Measurements from ENCODE around the gene NR2C2AP. TPM values are rescaled to one million over a fixed set of nuclear protein-coding genes. Genes with fewer than 3 reads are reported as not detected.

NR2C2AP gene
- total and polyA plus RNA-seq, 3 donors from 2014 or later: 7.0 to 9.6 (median 9.4) TPM

GRCh38 chr19:19201697-19202630, 1.2 kb downstream of the NR2C2AP start:
- Histone ChIP-seq H3K4me3 (peak overlapping the region in 1 of 2 donors; percentile 62), H3K4me1 (peaks cover 6% of the 10 kb centered on the region), H3K9me3 (no peaks in the 10 kb centered on the region), H3K27ac (no peak overlapping the region), H3K36me3 (ENCODE audit: low read depth, missing control alignments) (no peaks in the 10 kb centered on the region), H3K27me3 (no peaks in the 10 kb centered on the region)
- TF ChIP-seq POLR2A (IDR thresholded peaks at IDR 0.05): no peak
- no peak for TF ChIP-seq CTCF (IDR thresholded peaks at IDR 0.05)
- intact Hi-C loops (cut with DNase I; ENCODE audit: low total_unique reads): no loop called here
- WGBS, 2 donors: 80 to 86% methylated on average over 8 to 19 of the region's 19 CpGs
- DNase-seq: no peak

DNA sequence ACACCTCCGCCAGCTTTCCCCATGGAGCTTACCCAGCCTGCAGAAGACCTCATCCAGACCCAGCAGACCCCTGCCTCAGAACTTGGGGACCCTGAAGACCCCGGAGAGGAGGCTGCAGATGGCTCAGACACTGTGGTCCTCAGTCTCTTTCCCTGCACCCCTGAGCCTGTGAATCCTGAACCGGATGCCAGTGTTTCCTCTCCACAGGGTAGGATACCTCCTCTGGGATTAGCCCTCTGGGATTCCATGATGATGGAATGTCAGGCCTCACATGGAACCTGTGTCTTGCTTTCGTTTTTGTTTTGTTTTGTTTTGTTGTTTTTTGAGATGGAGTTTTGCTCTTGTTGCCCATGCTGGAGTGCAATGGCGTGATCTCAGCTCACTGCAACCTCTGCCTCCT, 9.3 kb downstream of the NR2C2AP start:
- Histone ChIP-seq H3K4me3 (no peak overlapping the region), H3K4me1 (peaks cover 17% of the 10 kb centered on the region), H3K9me3 (no peaks in the 10 kb centered on the region), H3K27ac (no peak overlapping the region), H3K27me3 (no peaks in the 10 kb centered on the region), H3K36me3 (ENCODE audit: low read depth, missing control alignments) (no peaks in the 10 kb centered on the region)
- intact Hi-C loops (cut with DNase I; ENCODE audit: low total_unique reads): no loop called here
- 75 to 76% methylated on average over 3 to 5 of the region's 5 CpGs for WGBS, 2 donors
- TF ChIP-seq CTCF (IDR thresholded peaks at IDR 0.05) (no peak), POLR2A (IDR thresholded peaks at IDR 0.05) (no peak)
- DNase-seq: no peak

- TF ChIP-seq CTCF (IDR thresholded peaks at IDR 0.05) (no peak), POLR2A (IDR thresholded peaks at IDR 0.05) (no peak)
- Histone ChIP-seq H3K9me3 (no peaks in the 10 kb centered on the region), H3K27me3 (no peaks in the 10 kb centered on the region), H3K27ac (peak overlapping the region; percentile 57 to 70), H3K4me3 (peak overlapping the region; percentile 66 to 86), H3K36me3 (ENCODE audit: low read depth, missing control alignments) (no peaks in the 10 kb centered on the region), H3K4me1 (peaks cover 17% of the 10 kb centered on the region)
- intact Hi-C loops (cut with DNase I; ENCODE audit: low total_unique reads): no loop called here
- 1% methylated on average over 19 to 22 of the region's 22 CpGs for WGBS, 2 donors
- DNase-seq: no peak
Measured at GRCh38 chr19:19192910-19193423, 10.2 kb downstream of the NR2C2AP start.

DNA sequence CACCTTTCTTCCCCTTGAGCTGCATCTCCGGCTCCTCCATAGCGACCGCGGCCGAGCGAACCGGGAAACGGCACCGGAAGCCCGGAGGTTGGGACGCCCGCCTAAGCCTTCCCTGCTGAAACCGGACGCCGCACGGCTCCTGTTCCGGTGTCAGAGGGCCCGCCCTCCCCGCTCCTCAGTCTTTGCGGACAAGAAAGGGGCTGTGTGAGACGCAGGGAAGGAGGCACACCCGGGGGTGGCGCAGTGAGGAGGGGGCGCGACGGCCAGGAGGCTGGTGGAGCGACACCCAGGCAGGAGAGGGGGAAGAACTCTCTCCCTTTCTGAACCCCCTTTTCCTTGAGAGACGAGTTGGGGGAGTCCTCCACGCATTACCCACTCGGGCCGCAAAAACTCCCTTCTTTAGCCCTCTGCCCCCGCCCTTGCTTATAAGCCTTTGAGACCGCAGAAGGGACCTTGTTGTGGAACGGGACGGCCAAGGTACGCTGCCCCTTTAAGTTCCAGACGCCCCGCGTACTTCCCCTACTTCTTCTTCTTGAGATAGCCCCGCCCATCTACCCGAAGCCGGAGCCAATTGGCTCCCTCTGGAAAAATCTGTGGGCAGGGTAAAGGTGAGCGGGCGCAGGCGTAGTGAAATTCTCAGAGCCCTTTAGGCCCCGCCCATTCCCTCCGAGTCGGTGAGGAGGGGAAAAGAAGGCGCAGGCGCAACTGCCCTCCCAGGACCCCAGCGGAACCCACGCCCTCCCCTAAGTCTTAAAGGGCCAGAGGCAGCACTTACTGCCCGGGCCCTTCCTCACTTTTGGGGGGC, 10.9 kb downstream of the NR2C2AP start, which contains the start of the genes BORCS8 and RFXANK:
Gene BORCS8 (minus strand): TSS at position 75 of the 805 bp plus-strand sequence. CDS start 35 bp downstream, at position 40.
Gene RFXANK (plus strand): TSS at position 181 of the 805 bp plus-strand sequence. CDS start 1,689 bp downstream, outside the sequence.
- H3K4me3 ChIP-seq: peak within 1 kb of the TSS; percentile 66 to 86
- peaks cover 17% of the 10 kb centered on the region for H3K4me1 ChIP-seq
- TF ChIP-seq CTCF (IDR thresholded peaks at IDR 0.05): peak in 1 of 3 experiments; percentile 20
- TF ChIP-seq POLR2A (IDR thresholded peaks at IDR 0.05): no peak
- intact Hi-C loops (cut with DNase I; ENCODE audit: low total_unique reads): no loop called here
- peak; percentile 99 for DNase-seq
- H3K27ac ChIP-seq: peak within 1 kb of the TSS; percentile 98 to 99
- H3K36me3 ChIP-seq (ENCODE audit: low read depth, missing control alignments): no peaks in the 10 kb centered on the region
- no peaks in the 10 kb centered on the region for H3K9me3 ChIP-seq
- WGBS, 2 donors: 0% methylated on average over 21 to 52 of the region's 53 CpGs
- H3K27me3 ChIP-seq: no peaks in the 10 kb centered on the region

All from testis (tissue), 3 donors.